ENCODE measurements around the gene CTCF.

GRCh38 chr16:67549240-67549639 lies 13.1 kb upstream of the CTCF start:
- TF ChIP-seq CTCF (conservative IDR thresholded peaks at IDR 0.05 in 1 of 2, IDR thresholded peaks at IDR 0.05 in 1 of 2; ENCODE audit: low read depth in 1 of 2, low read length in 2 of 2) (no peak), EZH2 (IDR thresholded peaks at IDR 0.05; ENCODE audit: low read length, missing control alignments) (no peak)
